Measurements from ENCODE around the gene ATF2. TPM values are rescaled to one million over a fixed set of nuclear protein-coding genes. Genes with fewer than 3 reads are reported as not detected.

The ATF2 gene
- total RNA-seq, 1 donor: 68.1 TPM

DNA sequence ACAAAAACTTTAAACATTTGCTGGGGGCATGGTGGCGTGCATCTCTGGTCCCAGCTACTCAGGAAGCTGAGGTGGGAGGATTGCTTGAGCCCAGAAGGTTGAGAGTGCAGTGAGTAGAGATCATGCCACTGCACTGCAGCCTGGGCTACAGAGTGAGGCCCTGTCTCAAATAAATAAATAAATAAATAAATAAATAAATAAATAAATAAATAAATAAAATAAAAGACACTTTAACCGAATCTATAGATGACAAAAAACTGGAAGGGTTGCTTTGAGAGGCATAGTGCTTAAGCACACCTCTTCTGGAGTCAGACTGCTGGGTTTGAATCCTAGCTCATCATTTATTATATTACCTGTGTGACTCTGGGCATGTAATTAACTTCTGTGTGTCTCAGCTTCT, 141.6 kb downstream of the ATF2 start:
- TF ChIP-seq, protein P1, sequence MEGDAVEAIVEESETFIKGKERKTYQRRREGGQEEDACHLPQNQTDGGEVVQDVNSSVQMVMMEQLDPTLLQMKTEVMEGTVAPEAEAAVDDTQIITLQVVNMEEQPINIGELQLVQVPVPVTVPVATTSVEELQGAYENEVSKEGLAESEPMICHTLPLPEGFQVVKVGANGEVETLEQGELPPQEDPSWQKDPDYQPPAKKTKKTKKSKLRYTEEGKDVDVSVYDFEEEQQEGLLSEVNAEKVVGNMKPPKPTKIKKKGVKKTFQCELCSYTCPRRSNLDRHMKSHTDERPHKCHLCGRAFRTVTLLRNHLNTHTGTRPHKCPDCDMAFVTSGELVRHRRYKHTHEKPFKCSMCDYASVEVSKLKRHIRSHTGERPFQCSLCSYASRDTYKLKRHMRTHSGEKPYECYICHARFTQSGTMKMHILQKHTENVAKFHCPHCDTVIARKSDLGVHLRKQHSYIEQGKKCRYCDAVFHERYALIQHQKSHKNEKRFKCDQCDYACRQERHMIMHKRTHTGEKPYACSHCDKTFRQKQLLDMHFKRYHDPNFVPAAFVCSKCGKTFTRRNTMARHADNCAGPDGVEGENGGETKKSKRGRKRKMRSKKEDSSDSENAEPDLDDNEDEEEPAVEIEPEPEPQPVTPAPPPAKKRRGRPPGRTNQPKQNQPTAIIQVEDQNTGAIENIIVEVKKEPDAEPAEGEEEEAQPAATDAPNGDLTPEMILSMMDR (IDR thresholded peaks at IDR 0.05; ENCODE audit: insufficient read depth, low read length): no peak
- DNase-seq (ENCODE audit: low read depth): no peak

DNA sequence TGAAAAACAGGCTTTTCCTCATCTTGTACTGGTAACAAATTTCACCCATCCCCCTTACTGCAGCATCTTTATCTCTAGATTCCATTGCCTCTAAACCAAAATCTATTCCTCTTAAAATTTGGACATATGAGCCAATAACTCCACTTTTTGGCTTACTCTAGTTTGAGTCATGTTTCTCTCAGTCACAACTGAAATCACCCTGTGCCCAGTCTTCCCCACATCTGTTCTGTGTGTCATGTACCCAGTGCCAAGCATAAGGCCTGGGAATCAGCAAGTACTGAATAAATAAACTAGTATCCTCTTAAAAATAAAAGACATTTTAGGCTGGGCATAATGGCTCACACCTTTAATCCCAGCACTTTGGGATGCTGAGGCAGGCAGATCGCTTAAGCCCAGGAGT, 142.1 kb downstream of the ATF2 start:
- no peak overlapping the region for H3K4me3 ChIP-seq (ENCODE audit: low read depth, low read length)
- TF ChIP-seq, protein P1 (IDR thresholded peaks at IDR 0.05; ENCODE audit: insufficient read depth, low read length): no peak
- peak; percentile 60 for DNase-seq (ENCODE audit: low read depth)

More for the DNA sequence above, 141.6 kb downstream of the ATF2 start:
- no peak overlapping the region for H3K4me3 ChIP-seq (ENCODE audit: low read depth, low read length)

- H3K4me3 ChIP-seq (ENCODE audit: low read depth, low read length): no peak overlapping the region
- TF ChIP-seq, protein P1 (IDR thresholded peaks at IDR 0.05; ENCODE audit: insufficient read depth, low read length): no peak
- DNase-seq (ENCODE audit: low read depth): no peak
These were observed 142.8 kb downstream of the ATF2 start for GRCh38 chr2:175025233-175025632.

DNA sequence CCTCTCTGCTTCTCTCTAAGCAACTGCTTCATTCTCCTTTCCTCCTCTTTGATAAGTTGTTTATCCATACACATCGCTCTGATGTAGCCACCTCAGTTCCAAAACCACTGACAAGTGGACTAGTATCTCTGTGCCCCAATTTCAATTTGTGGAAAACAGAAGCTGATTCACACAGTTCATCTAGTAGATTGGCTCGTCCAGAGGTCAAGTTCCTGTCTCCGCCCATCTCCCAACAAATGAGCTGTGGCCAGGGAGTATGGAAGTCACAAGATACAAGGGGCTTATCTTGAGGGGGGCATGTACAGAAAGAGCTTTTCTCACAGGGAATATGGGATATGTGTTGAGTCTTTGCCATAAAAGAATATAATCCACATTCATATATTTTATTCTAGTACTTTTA, 145.1 kb downstream of the ATF2 start:
- no peak overlapping the region for H3K4me3 ChIP-seq (ENCODE audit: low read depth, low read length)
- TF ChIP-seq, protein P1 (IDR thresholded peaks at IDR 0.05; ENCODE audit: insufficient read depth, low read length): no peak
- no peak for DNase-seq (ENCODE audit: low read depth)

Small RNAs within 50 kb of the gene (small RNA-seq; reads per million reads assigned to genes)
- gene MIR933 (not detected), gene RF02271 (not detected), gene RNU6-1290P (not detected), gene RNU6-763P (not detected)

Other genes with a start within 250 kb of the ATF2 start
- 2.3 and 3.3 TPM in 2 replicates for gene CHN1, start 162.8 kb downstream of the ATF2 start, total RNA-seq (ENCODE audit: low replicate concordance)
- 61.2 and 168 TPM in 2 replicates for gene ATP5MC3, start 13.5 kb upstream of the ATF2 start, total RNA-seq (ENCODE audit: low replicate concordance)